Osteocyte (in vitro differentiated cells): ENCODE measurements around the gene STXBP6. TPM values are rescaled to one million over a fixed set of nuclear protein-coding genes. Genes with fewer than 3 reads are reported as not detected.

Experiments
- DNase-seq: peaks from one replicate; pipeline ENCODE4 v3.0.0; 2021; ENCODE audit warnings: mixed read lengths; ENCODE audit not compliant: unreplicated experiment; ENCODE audit errors: extremely low spot score
- H3K27ac Mint-ChIP-seq: one replicate; pipeline ENCODE4 v1.8.0; 2021; ENCODE audit warnings: mild to moderate bottlenecking, mixed read lengths; ENCODE audit not compliant: unreplicated experiment
- H3K27me3 Mint-ChIP-seq: one replicate; pipeline ENCODE4 v1.8.0; 2021; ENCODE audit warnings: mixed read lengths; ENCODE audit not compliant: unreplicated experiment
- H3K36me3 Mint-ChIP-seq: one replicate; pipeline ENCODE4 v1.8.0; 2021; ENCODE audit warnings: mixed read lengths; ENCODE audit not compliant: unreplicated experiment
- H3K4me1 Mint-ChIP-seq: one replicate; pipeline ENCODE4 v1.8.0; 2021; ENCODE audit warnings: mixed read lengths; ENCODE audit not compliant: unreplicated experiment
- H3K4me3 Mint-ChIP-seq: one replicate; pipeline ENCODE4 v1.8.0; 2021; ENCODE audit warnings: mild to moderate bottlenecking, moderate library complexity, mixed read lengths; ENCODE audit not compliant: unreplicated experiment
- H3K9me3 Mint-ChIP-seq: one replicate; pipeline ENCODE4 v1.8.0; 2021; ENCODE audit warnings: mixed read lengths; ENCODE audit not compliant: unreplicated experiment
- CTCF ChIP-seq: fragments of 200-600 bp; sonication (generic); IDR thresholded peaks from 2 replicates; pipeline ENCODE4 v1.5.0; 2021; ENCODE audit warnings: antibody characterized with exemption, mild to moderate bottlenecking, moderate library complexity
- total RNA-seq: library from RNA; stranded (reverse); gene quantifications from 2 replicates; pipeline ENCODE4 v1.2.1, GENCODE V29; 2021

The STXBP6 gene
- total RNA-seq, 1 donor from 2014 or later, result 6.4 TPM

- no peak for TF ChIP-seq CTCF
- DNase-seq, result no peak
- no peaks in the 10 kb centered on the region for H3K27me3 Mint-ChIP-seq
- no peak overlapping the region for H3K4me3 Mint-ChIP-seq
- H3K9me3 Mint-ChIP-seq, result no peaks in the 10 kb centered on the region
- H3K27ac Mint-ChIP-seq, result peak overlapping the region; percentile 6
- peaks cover 34% of the 10 kb centered on the region for H3K4me1 Mint-ChIP-seq
- no peaks in the 10 kb centered on the region for H3K36me3 Mint-ChIP-seq
These were observed 40.1 kb downstream of the STXBP6 start for GRCh38 chr14:25009891-25010290.

DNA sequence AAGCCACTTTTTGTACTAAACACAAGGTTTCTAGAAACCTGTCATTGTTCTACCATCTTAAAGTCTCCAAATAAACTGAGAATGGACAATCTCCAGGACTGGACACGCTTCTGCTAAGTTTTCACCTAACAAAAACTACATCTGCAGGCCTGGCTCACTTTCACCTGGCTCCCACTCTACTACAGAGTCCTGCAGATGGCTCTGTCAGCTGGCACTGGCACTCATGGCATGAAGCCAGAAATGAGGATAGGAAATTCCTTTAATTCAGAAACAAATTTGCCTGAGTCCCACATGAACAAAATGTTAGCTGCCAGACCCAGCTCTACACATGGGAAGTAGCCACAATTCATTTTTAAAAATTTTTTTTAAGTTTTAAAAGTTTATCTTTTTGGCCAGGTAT, 42.1 kb downstream of the STXBP6 start:
- no peak overlapping the region for H3K27ac Mint-ChIP-seq

GRCh38 chr14:25006961-25007795, 42.8 kb downstream of the STXBP6 start:
- TF ChIP-seq CTCF, result no peak
- Mint-ChIP-seq H3K27ac (peak overlapping the region; percentile 45), H3K4me1 (peaks cover 45% of the 10 kb centered on the region), H3K36me3 (no peaks in the 10 kb centered on the region), H3K4me3 (no peak overlapping the region), H3K27me3 (no peaks in the 10 kb centered on the region), H3K9me3 (no peaks in the 10 kb centered on the region)
- DNase-seq, result no peak

More for the DNA sequence above, 42.1 kb downstream of the STXBP6 start:
- no peaks in the 10 kb centered on the region for H3K9me3 Mint-ChIP-seq
- H3K4me3 Mint-ChIP-seq, result no peak overlapping the region
- peaks cover 45% of the 10 kb centered on the region for H3K4me1 Mint-ChIP-seq
- H3K27me3 Mint-ChIP-seq, result no peaks in the 10 kb centered on the region
- DNase-seq, result no peak
- no peak for TF ChIP-seq CTCF
- no peaks in the 10 kb centered on the region for H3K36me3 Mint-ChIP-seq

- H3K9me3 Mint-ChIP-seq, result no peaks in the 10 kb centered on the region
- no peak for DNase-seq
- peaks cover 54% of the 10 kb centered on the region for H3K4me1 Mint-ChIP-seq
- no peak for TF ChIP-seq CTCF
- H3K27me3 Mint-ChIP-seq, result no peaks in the 10 kb centered on the region
- H3K27ac Mint-ChIP-seq, result no peak overlapping the region
- H3K4me3 Mint-ChIP-seq, result no peak overlapping the region
- no peaks in the 10 kb centered on the region for H3K36me3 Mint-ChIP-seq
These were observed 43.9 kb downstream of the STXBP6 start for GRCh38 chr14:25006031-25006430.

DNA sequence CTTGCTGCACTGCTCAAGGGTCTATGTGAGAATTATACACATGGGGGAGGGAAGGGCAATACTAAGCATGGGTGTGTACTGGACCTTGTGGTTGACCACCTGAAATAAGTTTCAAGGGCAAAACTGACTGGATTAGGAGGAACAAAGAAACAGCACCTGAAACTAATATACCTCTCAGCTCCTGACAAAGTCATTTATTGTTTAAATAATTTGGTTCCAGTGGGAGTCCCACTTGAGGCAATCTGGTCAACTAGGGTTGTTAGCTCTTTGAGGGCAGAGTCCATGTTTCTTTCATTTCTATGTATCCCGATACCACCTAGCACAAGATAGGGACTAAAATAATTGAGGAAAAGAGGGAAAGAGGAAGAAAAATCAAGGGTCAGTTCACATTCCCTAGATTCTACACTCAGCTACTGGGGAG, 45.5 kb downstream of the STXBP6 start:
- Mint-ChIP-seq H3K27me3 (no peaks in the 10 kb centered on the region), H3K27ac (no peak overlapping the region), H3K36me3 (no peaks in the 10 kb centered on the region), H3K4me3 (no peak overlapping the region), H3K4me1 (peaks cover 46% of the 10 kb centered on the region), H3K9me3 (no peaks in the 10 kb centered on the region)
- no peak for DNase-seq
- TF ChIP-seq CTCF, result no peak
